ENCODE results near the gene RAB30.

RAB30 gene

GRCh38 chr11:83071567-83072349 lies at the start of gene RAB30:
Gene RAB30, minus strand, starts transcription at chr11:83071897. Its CDS starts 74,581 bp downstream, at chr11:82997316.
- DNase-seq = peak; percentile 99

- no peak for DNase-seq
These were observed 48.6 kb upstream of the RAB30 start for GRCh38 chr11:83120327-83120726.

- DNase-seq = no peak
These were observed 47.5 kb upstream of the RAB30 start for GRCh38 chr11:83119216-83119615.

- DNase-seq = no peak
These were observed 47.1 kb upstream of the RAB30 start for GRCh38 chr11:83118814-83119213.

GRCh38 chr11:83116015-83116641 lies 44.4 kb upstream of the RAB30 start:
- no peak for DNase-seq

- no peak for DNase-seq
These were observed 43.9 kb upstream of the RAB30 start for GRCh38 chr11:83115551-83115950.

GRCh38 chr11:83115026-83115425 lies 43.3 kb upstream of the RAB30 start:
- DNase-seq = no peak

GRCh38 chr11:83112886-83113285 lies 41.2 kb upstream of the RAB30 start:
- DNase-seq = no peak

GRCh38 chr11:83105168-83105567 lies 33.5 kb upstream of the RAB30 start:
- DNase-seq = no peak

GRCh38 chr11:83102834-83103233 lies 31.1 kb upstream of the RAB30 start:
- DNase-seq = no peak

GRCh38 chr11:83097429-83098075 lies 25.9 kb upstream of the RAB30 start:
- DNase-seq = no peak

GRCh38 chr11:83093634-83094033 lies 21.9 kb upstream of the RAB30 start:
- no peak for DNase-seq

GRCh38 chr11:83092488-83093384 lies 21.0 kb upstream of the RAB30 start:
- no peak for DNase-seq

- DNase-seq = no peak
These were observed 17.3 kb upstream of the RAB30 start for GRCh38 chr11:83088965-83089364.

GRCh38 chr11:83087035-83087434 lies 15.3 kb upstream of the RAB30 start:
- DNase-seq = no peak

- DNase-seq = no peak
These were observed 8.1 kb upstream of the RAB30 start for GRCh38 chr11:83079820-83080219.

GRCh38 chr11:83078269-83078668 lies 6.6 kb upstream of the RAB30 start:
- DNase-seq = no peak

GRCh38 chr11:83073884-83074283 lies 2.2 kb upstream of the RAB30 start:
- DNase-seq = no peak

- no peak for DNase-seq
These were observed 1.6 kb upstream of the RAB30 start for GRCh38 chr11:83073258-83073657.

GRCh38 chr11:83072350-83073242 lies 899 bp upstream of the RAB30 start:
- no peak for DNase-seq

- DNase-seq = peak; percentile 76
These were observed 748 bp downstream of the RAB30 start for GRCh38 chr11:83070731-83071566.

Measured in femur (tissue), 1 donor.